Immature natural killer cell (primary cell): ENCODE data around the gene ADCY2. TPM values are rescaled to one million over a fixed set of nuclear protein-coding genes. Genes with fewer than 3 reads are reported as not detected.

Experiments
- DNase-seq, 3 donors: peaks; one replicate each; pipeline ENCODE4 v3.0.0; 2022; ENCODE audit warnings: mixed read lengths in 1 of 3
- H3K27ac Mint-ChIP-seq, 6 donors: one replicate each; pipeline ENCODE4 v1.8.0; 2020; ENCODE audit warnings: mixed read lengths in 6 of 6, mild to moderate bottlenecking in 5 of 6, inconsistent platforms in 4 of 6, moderate library complexity in 3 of 6
- H3K27me3 Mint-ChIP-seq, 3 donors: one replicate each; pipeline ENCODE4 v1.8.0; 2020 to 2021; ENCODE audit warnings: low read depth in 3 of 3, mild to moderate bottlenecking in 3 of 3, mixed read lengths in 3 of 3, moderate library complexity in 3 of 3, inconsistent platforms in 1 of 3
- H3K36me3 Mint-ChIP-seq, 3 donors: one replicate each; pipeline ENCODE4 v1.8.0; 2020; ENCODE audit warnings: mixed read lengths in 3 of 3, inconsistent platforms in 2 of 3, mild to moderate bottlenecking in 2 of 3
- H3K4me1 Mint-ChIP-seq, 2 donors: one replicate each; pipeline ENCODE4 v1.8.0; 2020; ENCODE audit warnings: inconsistent platforms in 2 of 2, mild to moderate bottlenecking in 2 of 2, mixed read lengths in 2 of 2, moderate library complexity in 1 of 2
- H3K4me3 Mint-ChIP-seq, 5 donors: one replicate each; pipeline ENCODE4 v1.8.0; 2020; ENCODE audit warnings: mild to moderate bottlenecking in 5 of 5, mixed read lengths in 5 of 5, inconsistent platforms in 3 of 5, moderate library complexity in 3 of 5
- H3K9me3 Mint-ChIP-seq, 6 donors: one replicate each; pipeline ENCODE4 v1.8.0; 2020; ENCODE audit warnings: mild to moderate bottlenecking in 6 of 6, mixed read lengths in 6 of 6, inconsistent platforms in 4 of 6, moderate library complexity in 3 of 6
- polyA plus RNA-seq, 3 donors: library from polyadenylated mRNA; unstranded; fragments of 300-500 nt; fragmentation: Illumina TruSeq; gene quantifications; one replicate each; pipeline ENCODE4 v1.2.3, GENCODE V29; 2021

Gene ADCY2
- polyA plus RNA-seq, 3 donors from 2014 or later, result not detected

- Mint-ChIP-seq H3K4me1 (peaks cover 15 to 24% of the 10 kb centered on the region in 2 donors), H3K36me3 (peaks cover 7 to 22% (median 20%) of the 10 kb centered on the region in 3 donors), H3K27ac (no peak overlapping the region), H3K27me3 (peaks cover 0 to 2% (median 0%) of the 10 kb centered on the region in 3 donors), H3K9me3 (no peaks in the 10 kb centered on the region), H3K4me3 (no peak overlapping the region)
- DNase-seq, result no peak
Measured at GRCh38 chr5:7855611-7856010, 459.7 kb downstream of the ADCY2 start.

- Mint-ChIP-seq H3K27me3 (no peaks in the 10 kb centered on the region), H3K9me3 (no peaks in the 10 kb centered on the region), H3K27ac (no peak overlapping the region), H3K36me3 (peaks cover 7 to 28% (median 25%) of the 10 kb centered on the region in 3 donors), H3K4me3 (no peak overlapping the region), H3K4me1 (peaks cover 7 to 16% of the 10 kb centered on the region in 2 donors)
- DNase-seq, result no peak
Measured at GRCh38 chr5:7856855-7857254, 460.9 kb downstream of the ADCY2 start.

- Mint-ChIP-seq H3K9me3 (no peaks in the 10 kb centered on the region), H3K27ac (no peak overlapping the region), H3K27me3 (no peaks in the 10 kb centered on the region), H3K4me1 (peaks cover 2 to 11% of the 10 kb centered on the region in 2 donors), H3K36me3 (peaks cover 7 to 29% (median 27%) of the 10 kb centered on the region in 3 donors), H3K4me3 (no peak overlapping the region)
- DNase-seq, result no peak
Measured at GRCh38 chr5:7857361-7857760, 461.4 kb downstream of the ADCY2 start.

DNA sequence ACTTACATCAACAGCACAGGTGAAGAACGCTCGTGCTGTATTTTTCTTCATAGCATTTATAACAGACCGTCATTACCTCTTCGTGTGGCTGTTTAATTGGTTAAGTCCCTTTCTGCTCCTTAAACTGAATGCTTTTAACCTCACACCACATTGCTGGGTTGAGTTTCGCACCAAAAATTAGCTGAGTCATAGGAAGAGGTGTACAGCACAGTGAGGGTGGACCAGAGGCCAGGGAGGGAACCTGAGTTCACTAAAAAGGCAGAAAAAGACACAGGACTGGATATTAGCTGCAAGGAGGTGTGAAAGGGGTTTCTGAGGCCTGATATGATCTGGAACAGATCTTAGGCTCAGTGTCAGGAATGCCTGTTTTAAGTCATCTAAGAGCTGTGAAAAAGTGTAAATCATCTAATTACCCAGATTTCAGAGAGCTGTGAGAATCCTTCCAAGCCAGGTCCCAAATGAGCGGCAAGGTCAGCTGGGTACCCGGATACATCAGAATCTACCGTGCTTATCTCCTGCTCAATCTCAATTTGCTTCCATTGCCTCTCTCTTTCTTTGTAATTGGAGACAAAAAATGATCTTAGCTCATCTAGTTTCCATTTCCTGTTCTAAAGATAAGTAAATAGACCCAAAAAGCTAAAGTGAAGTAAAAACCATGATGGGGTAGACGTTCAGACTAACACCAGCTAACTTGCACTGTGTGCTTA lies 462.1 kb downstream of the ADCY2 start:
- Mint-ChIP-seq H3K4me1 (peaks cover 0 to 4% of the 10 kb centered on the region in 2 donors), H3K27me3 (no peaks in the 10 kb centered on the region), H3K27ac (no peak overlapping the region), H3K4me3 (no peak overlapping the region), H3K9me3 (no peaks in the 10 kb centered on the region), H3K36me3 (peaks cover 10 to 35% (median 33%) of the 10 kb centered on the region in 3 donors)
- DNase-seq, result no peak

GRCh38 chr5:7866196-7866595 lies 470.3 kb downstream of the ADCY2 start:
- Mint-ChIP-seq H3K27me3 (peaks cover 0 to 5% (median 0%) of the 10 kb centered on the region in 3 donors), H3K4me1 (peaks cover 40 to 59% of the 10 kb centered on the region in 2 donors), H3K27ac (no peak overlapping the region), H3K36me3 (peaks cover 3 to 26% (median 16%) of the 10 kb centered on the region in 3 donors), H3K9me3 (no peaks in the 10 kb centered on the region), H3K4me3 (peak overlapping the region in 1 of 5 donors; percentile 22)
- DNase-seq, result no peak

DNA sequence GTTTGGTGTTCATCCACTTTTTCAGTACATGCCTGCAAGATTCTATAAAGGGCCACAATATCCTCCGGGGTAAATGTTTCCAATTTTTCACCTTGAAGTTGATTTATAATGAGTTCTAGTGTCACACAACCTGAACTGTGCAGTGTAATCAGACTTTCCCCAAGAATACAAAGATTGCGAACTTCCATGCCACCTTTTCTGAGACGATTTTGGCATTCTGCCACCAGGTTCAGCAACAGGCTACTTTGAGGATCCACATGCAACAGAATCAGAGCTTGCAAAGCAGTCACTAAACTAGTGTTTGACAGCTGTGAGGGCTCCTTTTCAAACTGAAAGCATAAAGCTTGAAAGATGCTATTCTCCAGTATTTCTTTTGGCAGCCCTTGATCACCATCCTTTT lies 471.3 kb downstream of the ADCY2 start:
- H3K27me3 Mint-ChIP-seq, result peaks cover 0 to 6% (median 0%) of the 10 kb centered on the region in 3 donors
- DNase-seq, result no peak
- H3K9me3 Mint-ChIP-seq, result no peaks in the 10 kb centered on the region
- H3K36me3 Mint-ChIP-seq, result peaks cover 3 to 20% (median 8%) of the 10 kb centered on the region in 3 donors
- H3K4me1 Mint-ChIP-seq, result peaks cover 51 to 69% of the 10 kb centered on the region in 2 donors
- H3K27ac Mint-ChIP-seq, result peak overlapping the region in 2 of 6 donors; percentile 41 to 53
- H3K4me3 Mint-ChIP-seq, result peak overlapping the region; percentile 46 to 97 (median 56)

GRCh38 chr5:7868427-7868772 lies 472.5 kb downstream of the ADCY2 start:
- peaks cover 0 to 12% (median 2%) of the 10 kb centered on the region in 3 donors for H3K36me3 Mint-ChIP-seq
- peak overlapping the region; percentile 82 to 94 (median 94) for H3K27ac Mint-ChIP-seq
- DNase-seq, result no peak
- H3K4me3 Mint-ChIP-seq, result peak overlapping the region; percentile 95 to 99 (median 97)
- H3K4me1 Mint-ChIP-seq, result peaks cover 61 to 81% of the 10 kb centered on the region in 2 donors
- H3K9me3 Mint-ChIP-seq, result no peaks in the 10 kb centered on the region
- H3K27me3 Mint-ChIP-seq, result peaks cover 0 to 6% (median 0%) of the 10 kb centered on the region in 3 donors

- peak within 1 kb of the TSS; percentile 95 to 99 (median 97) for H3K4me3 Mint-ChIP-seq
- DNase-seq, result peak; percentile 87 to 89 (median 87)
- no peaks in the 10 kb centered on the region for H3K9me3 Mint-ChIP-seq
- peaks cover 65 to 86% of the 10 kb centered on the region in 2 donors for H3K4me1 Mint-ChIP-seq
- peaks cover 0 to 14% (median 0%) of the 10 kb centered on the region in 3 donors for H3K36me3 Mint-ChIP-seq
- H3K27me3 Mint-ChIP-seq, result peaks cover 0 to 6% (median 0%) of the 10 kb centered on the region in 3 donors
- peak within 1 kb of the TSS; percentile 82 to 94 (median 94) for H3K27ac Mint-ChIP-seq
Measured at GRCh38 chr5:7868773-7869473, 473.0 kb downstream of the ADCY2 start, which contains the start of the genes FASTKD3 and MTRR. Gene FASTKD3, minus strand, starts transcription at chr5:7869031. Its CDS starts 948 bp downstream, at chr5:7868083. Gene MTRR, plus strand, starts transcription at chr5:7869148. Its CDS starts 1,647 bp downstream, at chr5:7870795.

DNA sequence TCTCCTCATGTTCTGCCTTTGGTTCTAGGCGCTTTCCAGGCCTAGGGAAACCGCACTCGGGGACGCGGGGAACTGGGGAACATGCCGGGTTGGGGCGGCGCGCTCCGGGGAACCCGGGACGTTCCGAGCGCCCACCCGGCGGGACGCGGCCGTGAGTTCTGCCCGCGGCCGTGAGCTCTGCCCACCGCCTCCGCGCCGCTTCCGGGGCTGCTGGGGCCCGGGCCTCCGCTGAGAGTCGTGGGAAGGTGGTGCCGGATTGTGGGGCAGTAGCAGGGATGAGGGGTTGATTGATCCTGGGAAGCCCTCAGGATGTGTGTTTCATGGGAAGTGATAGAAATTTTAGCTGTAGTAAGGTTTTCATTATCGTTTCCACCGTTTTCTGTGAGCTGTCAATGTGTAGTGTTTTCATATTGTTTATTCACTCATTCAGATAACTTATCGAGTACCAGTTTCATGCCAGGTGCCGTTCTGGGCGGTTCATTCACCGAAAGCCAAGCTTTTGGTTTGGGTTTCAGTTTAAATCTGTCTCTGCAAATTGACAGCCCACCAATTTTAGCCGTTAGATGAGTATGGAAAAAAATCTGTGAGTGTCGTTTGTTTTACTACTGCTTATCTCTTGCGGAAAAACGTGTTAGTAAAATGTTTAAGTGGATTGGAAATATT lies 473.7 kb downstream of the ADCY2 start:
- peak in 2 of 3 donors; percentile 39 to 42 for DNase-seq
- H3K9me3 Mint-ChIP-seq, result no peaks in the 10 kb centered on the region
- H3K4me1 Mint-ChIP-seq, result peaks cover 67 to 93% of the 10 kb centered on the region in 2 donors
- peak overlapping the region; percentile 90 to 97 (median 94) for H3K4me3 Mint-ChIP-seq
- peaks cover 0 to 6% (median 0%) of the 10 kb centered on the region in 3 donors for H3K27me3 Mint-ChIP-seq
- H3K27ac Mint-ChIP-seq, result peak overlapping the region; percentile 73 to 90 (median 86)
- H3K36me3 Mint-ChIP-seq, result peaks cover 0 to 16% (median 0%) of the 10 kb centered on the region in 3 donors

DNA sequence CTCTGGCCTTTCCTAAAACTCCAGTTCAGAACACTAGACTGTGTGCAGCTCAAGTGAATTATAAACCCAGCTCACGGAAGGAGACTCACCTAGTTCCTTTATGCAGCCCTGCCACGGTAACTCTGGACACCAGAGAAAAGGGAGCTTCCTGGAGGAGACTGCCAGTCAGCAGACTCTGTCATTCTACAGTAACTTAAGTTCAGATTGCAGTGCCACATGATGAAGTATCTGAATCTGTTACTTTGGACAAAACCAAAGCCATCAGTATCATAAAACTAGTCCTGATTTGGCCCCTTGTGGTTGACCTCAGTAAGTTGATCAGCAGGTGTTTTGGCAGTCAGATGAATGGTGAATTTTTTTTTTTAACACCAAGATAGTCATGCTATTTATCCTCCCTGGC lies 475.7 kb downstream of the ADCY2 start:
- peaks cover 0 to 6% (median 0%) of the 10 kb centered on the region in 3 donors for H3K27me3 Mint-ChIP-seq
- no peak for DNase-seq
- peak overlapping the region; percentile 7 to 82 (median 48) for H3K27ac Mint-ChIP-seq
- peaks cover 8 to 20% (median 10%) of the 10 kb centered on the region in 3 donors for H3K36me3 Mint-ChIP-seq
- H3K9me3 Mint-ChIP-seq, result no peaks in the 10 kb centered on the region
- peaks cover 63 to 89% of the 10 kb centered on the region in 2 donors for H3K4me1 Mint-ChIP-seq
- H3K4me3 Mint-ChIP-seq, result peak overlapping the region in 3 of 5 donors; percentile 1 to 40 (median 22)

- Mint-ChIP-seq H3K36me3 (peaks cover 8 to 29% (median 16%) of the 10 kb centered on the region in 3 donors), H3K27me3 (peaks cover 0 to 6% (median 0%) of the 10 kb centered on the region in 3 donors), H3K4me1 (peaks cover 58 to 88% of the 10 kb centered on the region in 2 donors), H3K4me3 (peak overlapping the region in 2 of 5 donors; percentile 5 to 66), H3K27ac (peak overlapping the region in 5 of 6 donors; percentile 40 to 86 (median 82)), H3K9me3 (no peaks in the 10 kb centered on the region)
- no peak for DNase-seq
Measured at GRCh38 chr5:7872517-7873130, 476.7 kb downstream of the ADCY2 start.

GRCh38 chr5:7873216-7873615 lies 477.3 kb downstream of the ADCY2 start:
- H3K27me3 Mint-ChIP-seq, result peaks cover 0 to 6% (median 0%) of the 10 kb centered on the region in 3 donors
- peaks cover 53 to 88% of the 10 kb centered on the region in 2 donors for H3K4me1 Mint-ChIP-seq
- H3K36me3 Mint-ChIP-seq, result peaks cover 8 to 35% (median 22%) of the 10 kb centered on the region in 3 donors
- H3K9me3 Mint-ChIP-seq, result no peaks in the 10 kb centered on the region
- DNase-seq, result peak in 1 of 3 donors; percentile 23
- H3K4me3 Mint-ChIP-seq, result peak overlapping the region in 3 of 5 donors; percentile 5 to 66 (median 5)
- H3K27ac Mint-ChIP-seq, result peak overlapping the region in 5 of 6 donors; percentile 23 to 86 (median 82)

GRCh38 chr5:7874639-7875038 lies 478.7 kb downstream of the ADCY2 start:
- peaks cover 47 to 91% of the 10 kb centered on the region in 2 donors for H3K4me1 Mint-ChIP-seq
- no peak for DNase-seq
- peaks cover 0 to 3% (median 0%) of the 10 kb centered on the region in 3 donors for H3K27me3 Mint-ChIP-seq
- H3K4me3 Mint-ChIP-seq, result no peak overlapping the region
- no peak overlapping the region for H3K27ac Mint-ChIP-seq
- no peaks in the 10 kb centered on the region for H3K9me3 Mint-ChIP-seq
- H3K36me3 Mint-ChIP-seq, result peaks cover 8 to 44% (median 32%) of the 10 kb centered on the region in 3 donors
